Right atrium auricular region (tissue), 2 donors: ENCODE data around the gene PPP2R2C. TPM values are rescaled to one million over a fixed set of nuclear protein-coding genes. Genes with fewer than 3 reads are reported as not detected.

Source experiments
- DNase-seq: peaks from one replicate; pipeline ENCODE4 v3.0.0-alpha.2; 2019; ENCODE audit warnings: low spot score
- H3K27ac ChIP-seq, 2 donors: fragments of 200-600 bp; sonication (generic); 1 replicate in 1 of 2; 2 replicates in 1 of 2; pipeline ENCODE4 v1.5.1; 2016 to 2019
- H3K27me3 ChIP-seq, 2 donors: fragments of 200-600 bp; sonication (generic); one replicate each; pipeline versions ENCODE4 v1.5.1 to v1.6.0; 2017 to 2019
- H3K36me3 ChIP-seq: fragments of 200-600 bp; sonication (generic); one replicate; pipeline ENCODE4 v1.5.1; 2016
- H3K4me1 ChIP-seq, 2 donors: fragments of 200-600 bp; sonication (generic); one replicate each; pipeline versions ENCODE4 v1.5.1 to v1.6.0; 2017 to 2019
- H3K4me3 ChIP-seq, 2 donors: fragments of 200-600 bp; sonication (generic); 1 replicate in 1 of 2; 2 replicates in 1 of 2; pipeline ENCODE4 v1.5.1; 2017 to 2019; ENCODE audit warnings: mild to moderate bottlenecking in 1 of 2, moderate library complexity in 1 of 2
- H3K9me3 ChIP-seq, 2 donors: fragments of 200-600 bp; sonication (generic); one replicate each; pipeline ENCODE4 v1.5.1; 2019
- total RNA-seq, 2 donors: library from RNA; depleted of rRNA; stranded (reverse); fragments of >200 nt; gene quantifications; one replicate each; pipeline ENCODE4 v1.1.0, GENCODE V29; 2016
- TF ChIP-seq, protein P1 (sequence below), 2 donors: fragments of 200-600 bp; sonication (generic); IDR thresholded peaks; one replicate each; pipeline ENCODE4 v1.5.1; 2019; ENCODE audit warnings: antibody characterized with exemption in 2 of 2

PPP2R2C gene
- total RNA-seq, 2 donors from 2014 or later: 4.6 to 5.7 TPM

DNA sequence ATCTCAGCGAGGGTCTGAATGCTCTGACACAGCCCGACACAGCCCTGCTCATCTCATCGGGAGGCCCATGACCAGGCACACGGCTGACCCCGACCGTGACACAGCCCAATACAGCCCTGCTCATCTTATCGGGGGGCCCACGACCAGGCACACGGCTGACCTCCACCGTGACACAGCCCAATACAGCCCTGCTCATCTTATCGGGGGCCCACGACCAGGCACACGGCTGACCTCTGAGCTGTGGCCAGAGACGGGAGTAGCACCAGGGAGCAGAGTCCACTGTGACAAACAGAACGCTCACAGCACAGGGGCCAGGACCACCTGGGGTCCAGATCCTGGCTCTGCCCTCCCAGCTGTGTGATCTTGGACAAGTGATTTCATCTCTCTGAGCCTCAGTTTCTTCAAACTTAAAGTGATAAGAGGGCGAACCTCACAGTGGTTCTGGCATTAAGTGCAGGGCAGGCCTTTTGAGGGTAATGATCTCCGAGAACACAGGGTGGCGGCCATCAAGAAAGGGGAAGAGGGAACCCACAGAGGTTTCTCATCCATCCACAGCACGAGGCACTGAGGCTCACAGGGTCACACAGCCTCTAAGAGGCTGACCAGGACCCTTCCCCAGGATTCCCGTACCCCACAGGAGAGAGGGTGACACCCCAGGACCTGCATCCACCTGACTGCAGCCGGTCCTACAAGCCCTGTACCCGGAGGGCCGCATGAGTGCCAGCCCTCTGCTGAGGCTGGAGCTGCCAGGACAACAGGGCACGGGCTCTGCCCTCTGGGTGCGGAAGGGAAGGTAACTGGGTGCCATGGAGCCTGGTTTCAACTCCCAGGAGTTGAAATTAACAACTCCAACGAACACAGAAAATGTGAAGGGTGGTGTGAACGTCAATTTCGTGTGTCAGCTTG is 142.7 kb downstream of the PPP2R2C start:
- H3K9me3 ChIP-seq: no peaks in the 10 kb centered on the region
- no peaks in the 10 kb centered on the region for H3K36me3 ChIP-seq
- TF ChIP-seq, protein P1, sequence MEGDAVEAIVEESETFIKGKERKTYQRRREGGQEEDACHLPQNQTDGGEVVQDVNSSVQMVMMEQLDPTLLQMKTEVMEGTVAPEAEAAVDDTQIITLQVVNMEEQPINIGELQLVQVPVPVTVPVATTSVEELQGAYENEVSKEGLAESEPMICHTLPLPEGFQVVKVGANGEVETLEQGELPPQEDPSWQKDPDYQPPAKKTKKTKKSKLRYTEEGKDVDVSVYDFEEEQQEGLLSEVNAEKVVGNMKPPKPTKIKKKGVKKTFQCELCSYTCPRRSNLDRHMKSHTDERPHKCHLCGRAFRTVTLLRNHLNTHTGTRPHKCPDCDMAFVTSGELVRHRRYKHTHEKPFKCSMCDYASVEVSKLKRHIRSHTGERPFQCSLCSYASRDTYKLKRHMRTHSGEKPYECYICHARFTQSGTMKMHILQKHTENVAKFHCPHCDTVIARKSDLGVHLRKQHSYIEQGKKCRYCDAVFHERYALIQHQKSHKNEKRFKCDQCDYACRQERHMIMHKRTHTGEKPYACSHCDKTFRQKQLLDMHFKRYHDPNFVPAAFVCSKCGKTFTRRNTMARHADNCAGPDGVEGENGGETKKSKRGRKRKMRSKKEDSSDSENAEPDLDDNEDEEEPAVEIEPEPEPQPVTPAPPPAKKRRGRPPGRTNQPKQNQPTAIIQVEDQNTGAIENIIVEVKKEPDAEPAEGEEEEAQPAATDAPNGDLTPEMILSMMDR (IDR thresholded peaks at IDR 0.05): no peak
- H3K4me3 ChIP-seq: no peak overlapping the region
- DNase-seq: no peak
- H3K27ac ChIP-seq: no peak overlapping the region
- no peaks in the 10 kb centered on the region for H3K27me3 ChIP-seq
- H3K4me1 ChIP-seq: peaks cover 0 to 8% of the 10 kb centered on the region in 2 donors

DNA sequence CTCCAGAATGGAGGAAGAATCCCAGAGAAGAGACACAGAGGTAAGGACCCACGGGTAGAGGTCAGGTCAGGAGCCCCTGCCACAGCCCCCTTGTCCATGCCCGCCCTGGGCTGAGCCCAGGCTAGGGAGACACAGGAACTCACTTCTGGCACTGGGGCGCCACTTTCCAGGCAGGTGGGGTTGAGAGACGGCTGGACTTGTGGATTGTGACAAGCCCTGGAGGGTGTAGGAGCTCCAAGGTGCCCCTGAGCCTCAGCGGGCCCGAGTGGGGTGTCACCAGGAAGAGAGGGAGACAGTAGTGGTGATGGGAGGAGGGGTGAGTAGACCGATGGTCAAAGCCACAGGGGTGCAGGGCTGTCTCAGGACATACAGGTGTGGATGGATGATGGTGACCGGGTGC is 143.9 kb downstream of the PPP2R2C start:
- Histone ChIP-seq H3K4me3 (no peak overlapping the region), H3K27ac (no peak overlapping the region), H3K4me1 (peaks cover 0 to 8% of the 10 kb centered on the region in 2 donors), H3K36me3 (no peaks in the 10 kb centered on the region), H3K9me3 (no peaks in the 10 kb centered on the region), H3K27me3 (no peaks in the 10 kb centered on the region)
- TF ChIP-seq, protein P1 (IDR thresholded peaks at IDR 0.05): no peak
- DNase-seq: no peak

DNA sequence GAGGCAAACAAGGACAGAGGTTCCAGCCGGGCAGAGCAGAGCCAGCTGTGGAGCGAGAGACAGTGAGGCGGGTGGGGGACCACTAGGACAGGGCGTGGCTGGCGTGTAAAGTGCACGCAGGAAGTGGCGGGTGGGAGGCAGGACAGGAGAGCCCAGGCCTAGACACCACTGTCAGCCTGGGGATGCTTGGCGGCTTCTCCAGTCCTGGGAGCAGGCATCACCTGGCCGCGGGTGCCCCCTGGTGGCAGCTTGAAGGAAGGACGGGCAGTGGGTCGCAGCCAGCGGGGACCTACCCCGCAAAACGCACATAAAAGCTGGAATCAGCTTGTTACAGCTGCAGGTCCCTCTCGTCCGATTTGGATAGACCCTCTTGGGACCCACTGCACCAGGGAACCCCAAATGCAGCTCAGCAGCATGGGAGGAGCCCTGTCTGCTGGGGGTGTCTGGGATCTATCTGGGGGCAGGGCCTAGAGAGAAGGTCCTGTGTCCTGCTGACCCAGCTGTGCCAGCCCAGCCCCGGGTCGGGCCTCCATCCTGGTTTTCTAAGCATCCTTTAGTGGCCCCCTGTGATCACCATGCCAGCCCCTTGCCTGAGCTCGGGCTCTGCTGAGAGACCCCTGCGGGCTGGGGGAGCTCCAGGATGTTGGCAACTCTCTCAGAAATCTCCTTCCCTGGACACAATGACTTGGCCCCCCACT is 145.0 kb downstream of the PPP2R2C start:
- no peaks in the 10 kb centered on the region for H3K27me3 ChIP-seq
- peaks cover 0 to 8% of the 10 kb centered on the region in 2 donors for H3K4me1 ChIP-seq
- peak; percentile 84 for DNase-seq
- H3K9me3 ChIP-seq: no peaks in the 10 kb centered on the region
- TF ChIP-seq, protein P1 (IDR thresholded peaks at IDR 0.05): peak; percentile 97
- no peak overlapping the region for H3K27ac ChIP-seq
- no peak overlapping the region for H3K4me3 ChIP-seq
- no peaks in the 10 kb centered on the region for H3K36me3 ChIP-seq

GRCh38 chr4:6326312-6327060 is 145.9 kb downstream of the PPP2R2C start:
- H3K27me3 ChIP-seq: no peaks in the 10 kb centered on the region
- TF ChIP-seq, protein P1 (IDR thresholded peaks at IDR 0.05): no peak
- no peak overlapping the region for H3K4me3 ChIP-seq
- no peaks in the 10 kb centered on the region for H3K9me3 ChIP-seq
- DNase-seq: no peak
- no peak overlapping the region for H3K27ac ChIP-seq
- H3K4me1 ChIP-seq: peaks cover 0 to 8% of the 10 kb centered on the region in 2 donors
- H3K36me3 ChIP-seq: no peaks in the 10 kb centered on the region

DNA sequence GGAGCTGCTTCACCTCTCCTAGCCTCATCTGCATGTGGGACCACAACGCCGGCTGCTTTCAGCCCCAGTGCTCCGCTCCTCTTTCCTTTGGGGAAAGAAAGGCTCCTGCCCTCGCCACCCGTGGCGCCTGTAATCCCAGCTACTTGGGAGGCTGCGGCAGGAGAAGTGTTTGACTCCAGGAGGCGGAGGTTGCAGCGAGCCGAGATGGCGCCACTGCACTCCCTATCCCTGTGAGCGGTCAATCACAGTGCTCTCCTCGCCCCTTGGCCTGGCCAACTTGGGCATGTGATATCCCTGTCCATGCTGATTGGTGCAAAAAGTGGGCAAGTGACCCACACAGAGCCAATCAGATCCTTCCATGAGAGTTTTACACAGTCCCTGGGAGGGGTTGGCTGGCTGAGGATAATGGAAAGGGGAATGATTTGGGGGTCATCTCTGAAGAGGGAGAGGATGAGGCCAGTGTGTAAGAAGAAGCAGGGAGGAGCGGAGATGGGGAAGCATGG is 146.6 kb downstream of the PPP2R2C start:
- Histone ChIP-seq H3K4me3 (no peak overlapping the region), H3K4me1 (peaks cover 0 to 8% of the 10 kb centered on the region in 2 donors), H3K9me3 (no peaks in the 10 kb centered on the region), H3K36me3 (no peaks in the 10 kb centered on the region), H3K27ac (peak overlapping the region; percentile 52 to 62), H3K27me3 (no peaks in the 10 kb centered on the region)
- TF ChIP-seq, protein P1 (IDR thresholded peaks at IDR 0.05): no peak
- no peak for DNase-seq
